Measurements from ENCODE around the gene SDK2. TPM values are rescaled to one million over a fixed set of nuclear protein-coding genes. Genes with fewer than 3 reads are reported as not detected.

Gene SDK2
- total RNA-seq, 1 donor from 2014 or later = 11.0 TPM

- no peaks in the 10 kb centered on the region for H3K9me3 ChIP-seq (ENCODE audit: control insufficient read depth in 3 of 3, low read length in 3 of 3)
- no peaks in the 10 kb centered on the region for H3K36me3 ChIP-seq (ENCODE audit: control insufficient read depth in 3 of 3, insufficient read depth in 3 of 3, low read length in 3 of 3)
- peaks cover 0 to 4% (median 0%) of the 10 kb centered on the region in 3 donors for H3K27me3 ChIP-seq (ENCODE audit: control insufficient read depth in 3 of 3, insufficient read depth in 3 of 3, low read length in 3 of 3)
- H3K27ac ChIP-seq (ENCODE audit: low read depth, low read length) = peak overlapping the region; percentile 44
- H3K4me1 ChIP-seq (ENCODE audit: control insufficient read depth in 3 of 3, insufficient read depth in 3 of 3, low read length in 3 of 3) = peaks cover 7 to 10% (median 10%) of the 10 kb centered on the region in 3 donors
- H3K4me3 ChIP-seq (ENCODE audit: low read length in 3 of 3) = peak overlapping the region in 1 of 3 donors; percentile 35
- peak overlapping the region in 2 of 3 donors; percentile 13 to 50 for H3K9ac ChIP-seq (ENCODE audit: low read depth in 1 of 3, low read length in 3 of 3)
Measured at GRCh38 chr17:73625991-73626673, 18.1 kb downstream of the SDK2 start.

GRCh38 chr17:73625006-73625405 is 19.2 kb downstream of the SDK2 start:
- Histone ChIP-seq H3K27ac (ENCODE audit: low read depth, low read length) (no peak overlapping the region), H3K4me3 (ENCODE audit: low read length in 3 of 3) (no peak overlapping the region), H3K27me3 (ENCODE audit: control insufficient read depth in 3 of 3, insufficient read depth in 3 of 3, low read length in 3 of 3) (no peaks in the 10 kb centered on the region), H3K9me3 (ENCODE audit: control insufficient read depth in 3 of 3, low read length in 3 of 3) (no peaks in the 10 kb centered on the region), H3K9ac (ENCODE audit: low read depth in 1 of 3, low read length in 3 of 3) (no peak overlapping the region), H3K36me3 (ENCODE audit: control insufficient read depth in 3 of 3, insufficient read depth in 3 of 3, low read length in 3 of 3) (no peaks in the 10 kb centered on the region), H3K4me1 (ENCODE audit: control insufficient read depth in 3 of 3, insufficient read depth in 3 of 3, low read length in 3 of 3) (peaks cover 7 to 10% (median 10%) of the 10 kb centered on the region in 3 donors)

- Histone ChIP-seq H3K4me1 (ENCODE audit: control insufficient read depth in 3 of 3, insufficient read depth in 3 of 3, low read length in 3 of 3) (peaks cover 7 to 10% (median 10%) of the 10 kb centered on the region in 3 donors), H3K9me3 (ENCODE audit: control insufficient read depth in 3 of 3, low read length in 3 of 3) (no peaks in the 10 kb centered on the region), H3K27me3 (ENCODE audit: control insufficient read depth in 3 of 3, insufficient read depth in 3 of 3, low read length in 3 of 3) (no peaks in the 10 kb centered on the region), H3K4me3 (ENCODE audit: low read length in 3 of 3) (no peak overlapping the region), H3K9ac (ENCODE audit: low read depth in 1 of 3, low read length in 3 of 3) (no peak overlapping the region), H3K36me3 (ENCODE audit: control insufficient read depth in 3 of 3, insufficient read depth in 3 of 3, low read length in 3 of 3) (no peaks in the 10 kb centered on the region), H3K27ac (ENCODE audit: low read depth, low read length) (no peak overlapping the region)
Measured at GRCh38 chr17:73624496-73624988, 19.7 kb downstream of the SDK2 start.

DNA sequence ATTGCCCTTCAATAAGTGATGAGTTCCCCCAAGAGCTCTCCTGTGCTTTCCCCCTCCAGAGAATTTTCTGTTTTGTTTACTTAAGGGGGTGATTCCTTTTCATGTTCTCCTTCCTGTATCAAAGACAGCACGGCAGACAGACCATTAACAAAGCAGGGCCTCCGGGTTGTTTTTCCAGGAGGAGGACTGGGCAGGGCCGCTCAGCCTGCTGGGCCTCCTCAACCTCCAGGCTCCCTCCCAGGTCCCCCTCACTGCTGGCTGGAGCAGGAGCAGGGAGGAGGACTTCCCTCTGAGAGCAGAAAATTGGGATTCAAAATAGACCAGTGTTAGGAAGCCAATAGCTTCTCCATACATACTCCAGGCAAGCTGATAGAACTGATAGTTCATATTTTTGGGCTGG is 20.4 kb downstream of the SDK2 start:
- H3K9ac ChIP-seq (ENCODE audit: low read depth in 1 of 3, low read length in 3 of 3) = no peak overlapping the region
- H3K36me3 ChIP-seq (ENCODE audit: control insufficient read depth in 3 of 3, insufficient read depth in 3 of 3, low read length in 3 of 3) = no peaks in the 10 kb centered on the region
- no peaks in the 10 kb centered on the region for H3K9me3 ChIP-seq (ENCODE audit: control insufficient read depth in 3 of 3, low read length in 3 of 3)
- H3K4me1 ChIP-seq (ENCODE audit: control insufficient read depth in 3 of 3, insufficient read depth in 3 of 3, low read length in 3 of 3) = peaks cover 7 to 10% (median 10%) of the 10 kb centered on the region in 3 donors
- H3K27me3 ChIP-seq (ENCODE audit: control insufficient read depth in 3 of 3, insufficient read depth in 3 of 3, low read length in 3 of 3) = no peaks in the 10 kb centered on the region
- H3K27ac ChIP-seq (ENCODE audit: low read depth, low read length) = no peak overlapping the region
- H3K4me3 ChIP-seq (ENCODE audit: low read length in 3 of 3) = no peak overlapping the region

DNA sequence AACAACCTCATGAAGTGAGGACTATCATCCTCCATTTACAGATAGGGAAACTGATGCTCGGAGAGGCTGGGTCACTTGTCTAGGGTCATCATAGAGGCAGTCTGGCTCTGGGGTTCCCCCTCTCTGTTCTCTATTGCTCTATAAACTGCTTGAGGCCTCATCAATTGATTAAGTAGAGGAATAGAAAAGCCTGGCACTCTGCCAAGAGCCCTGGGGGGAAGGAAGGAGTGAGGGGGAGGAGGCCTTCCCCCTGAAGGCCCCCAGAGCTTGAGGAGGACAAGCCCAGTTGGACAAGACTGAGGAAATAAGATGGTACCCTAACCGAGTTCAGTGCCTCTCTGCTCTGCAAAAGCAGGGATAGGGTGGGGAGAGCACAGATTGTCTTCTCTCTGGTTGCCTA is 21.0 kb downstream of the SDK2 start:
- Histone ChIP-seq H3K27me3 (ENCODE audit: control insufficient read depth in 3 of 3, insufficient read depth in 3 of 3, low read length in 3 of 3) (no peaks in the 10 kb centered on the region), H3K9ac (ENCODE audit: low read depth in 1 of 3, low read length in 3 of 3) (no peak overlapping the region), H3K9me3 (ENCODE audit: control insufficient read depth in 3 of 3, low read length in 3 of 3) (no peaks in the 10 kb centered on the region), H3K4me1 (ENCODE audit: control insufficient read depth in 3 of 3, insufficient read depth in 3 of 3, low read length in 3 of 3) (peaks cover 7 to 10% (median 10%) of the 10 kb centered on the region in 3 donors), H3K4me3 (ENCODE audit: low read length in 3 of 3) (no peak overlapping the region), H3K27ac (ENCODE audit: low read depth, low read length) (no peak overlapping the region), H3K36me3 (ENCODE audit: control insufficient read depth in 3 of 3, insufficient read depth in 3 of 3, low read length in 3 of 3) (no peaks in the 10 kb centered on the region)

- Histone ChIP-seq H3K9ac (ENCODE audit: low read depth in 1 of 3, low read length in 3 of 3) (no peak overlapping the region), H3K27ac (ENCODE audit: low read depth, low read length) (no peak overlapping the region), H3K4me1 (ENCODE audit: control insufficient read depth in 3 of 3, insufficient read depth in 3 of 3, low read length in 3 of 3) (peaks cover 7 to 10% (median 10%) of the 10 kb centered on the region in 3 donors), H3K27me3 (ENCODE audit: control insufficient read depth in 3 of 3, insufficient read depth in 3 of 3, low read length in 3 of 3) (peaks cover 0 to 2% (median 2%) of the 10 kb centered on the region in 3 donors), H3K4me3 (ENCODE audit: low read length in 3 of 3) (no peak overlapping the region), H3K9me3 (ENCODE audit: control insufficient read depth in 3 of 3, low read length in 3 of 3) (no peaks in the 10 kb centered on the region), H3K36me3 (ENCODE audit: control insufficient read depth in 3 of 3, insufficient read depth in 3 of 3, low read length in 3 of 3) (no peaks in the 10 kb centered on the region)
Measured at GRCh38 chr17:73622381-73622780, 21.9 kb downstream of the SDK2 start.

- H3K9me3 ChIP-seq (ENCODE audit: control insufficient read depth in 3 of 3, low read length in 3 of 3) = no peaks in the 10 kb centered on the region
- H3K27ac ChIP-seq (ENCODE audit: low read depth, low read length) = no peak overlapping the region
- H3K27me3 ChIP-seq (ENCODE audit: control insufficient read depth in 3 of 3, insufficient read depth in 3 of 3, low read length in 3 of 3) = peaks cover 0 to 4% (median 3%) of the 10 kb centered on the region in 3 donors
- no peak overlapping the region for H3K4me3 ChIP-seq (ENCODE audit: low read length in 3 of 3)
- H3K9ac ChIP-seq (ENCODE audit: low read depth in 1 of 3, low read length in 3 of 3) = no peak overlapping the region
- H3K4me1 ChIP-seq (ENCODE audit: control insufficient read depth in 3 of 3, insufficient read depth in 3 of 3, low read length in 3 of 3) = peaks cover 6 to 10% (median 8%) of the 10 kb centered on the region in 3 donors
- H3K36me3 ChIP-seq (ENCODE audit: control insufficient read depth in 3 of 3, insufficient read depth in 3 of 3, low read length in 3 of 3) = no peaks in the 10 kb centered on the region
Measured at GRCh38 chr17:73621685-73622084, 22.6 kb downstream of the SDK2 start.

DNA sequence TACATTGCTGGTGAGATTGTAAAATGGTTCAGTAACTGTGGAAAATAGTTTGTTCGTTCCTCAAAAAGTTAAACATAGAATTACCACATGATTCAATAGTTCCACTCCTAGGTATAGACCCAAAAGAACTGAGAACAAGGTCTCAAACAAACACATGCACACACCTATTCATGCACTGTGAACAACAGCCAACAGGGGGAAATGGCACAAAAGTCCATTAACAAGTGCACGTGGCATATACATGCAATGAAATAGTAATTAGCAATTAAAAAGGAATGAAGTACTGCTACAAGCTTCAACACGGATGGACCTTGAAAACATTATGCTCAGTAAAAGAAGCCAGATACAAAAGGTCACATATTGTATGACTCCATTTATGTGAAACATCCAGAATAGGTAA is 23.8 kb downstream of the SDK2 start:
- Histone ChIP-seq H3K9me3 (ENCODE audit: control insufficient read depth in 3 of 3, low read length in 3 of 3) (no peaks in the 10 kb centered on the region), H3K27ac (ENCODE audit: low read depth, low read length) (no peak overlapping the region), H3K4me1 (ENCODE audit: control insufficient read depth in 3 of 3, insufficient read depth in 3 of 3, low read length in 3 of 3) (peaks cover 0 to 4% (median 0%) of the 10 kb centered on the region in 3 donors), H3K27me3 (ENCODE audit: control insufficient read depth in 3 of 3, insufficient read depth in 3 of 3, low read length in 3 of 3) (peaks cover 6 to 8% (median 8%) of the 10 kb centered on the region in 3 donors), H3K36me3 (ENCODE audit: control insufficient read depth in 3 of 3, insufficient read depth in 3 of 3, low read length in 3 of 3) (no peaks in the 10 kb centered on the region), H3K9ac (ENCODE audit: low read depth in 1 of 3, low read length in 3 of 3) (no peak overlapping the region), H3K4me3 (ENCODE audit: low read length in 3 of 3) (no peak overlapping the region)

DNA sequence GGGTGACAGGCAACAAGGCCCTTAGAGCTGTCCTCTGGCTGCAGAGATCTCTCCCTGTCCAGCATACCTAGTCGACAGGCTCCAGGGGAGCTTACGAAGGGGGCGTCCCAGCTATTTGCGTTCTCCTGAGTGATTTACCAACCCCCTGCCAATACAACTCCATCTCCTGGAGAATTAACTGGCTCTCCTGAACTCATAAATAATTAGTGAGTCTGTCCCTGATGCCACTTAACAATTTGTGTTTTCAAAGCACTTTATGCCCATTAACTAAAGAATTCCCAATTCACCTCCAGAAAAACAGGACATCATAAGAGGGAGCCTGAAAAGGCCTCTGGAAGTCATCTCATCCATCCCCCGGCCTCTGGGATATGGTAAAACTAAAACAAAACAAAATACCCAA is 26.7 kb downstream of the SDK2 start:
- no peak overlapping the region for H3K9ac ChIP-seq (ENCODE audit: low read depth in 1 of 3, low read length in 3 of 3)

GRCh38 chr17:73616873-73617404 is 27.3 kb downstream of the SDK2 start:
- Histone ChIP-seq H3K9ac (ENCODE audit: low read depth in 1 of 3, low read length in 3 of 3) (no peak overlapping the region), H3K9me3 (ENCODE audit: control insufficient read depth in 3 of 3, low read length in 3 of 3) (no peaks in the 10 kb centered on the region), H3K4me1 (ENCODE audit: control insufficient read depth in 3 of 3, insufficient read depth in 3 of 3, low read length in 3 of 3) (no peaks in the 10 kb centered on the region), H3K4me3 (ENCODE audit: low read length in 3 of 3) (no peak overlapping the region), H3K27ac (ENCODE audit: low read depth, low read length) (no peak overlapping the region), H3K36me3 (ENCODE audit: control insufficient read depth in 3 of 3, insufficient read depth in 3 of 3, low read length in 3 of 3) (no peaks in the 10 kb centered on the region), H3K27me3 (ENCODE audit: control insufficient read depth in 3 of 3, insufficient read depth in 3 of 3, low read length in 3 of 3) (peaks cover 6 to 19% (median 8%) of the 10 kb centered on the region in 3 donors)

More for the DNA sequence above, 26.7 kb downstream of the SDK2 start:
- H3K36me3 ChIP-seq (ENCODE audit: control insufficient read depth in 3 of 3, insufficient read depth in 3 of 3, low read length in 3 of 3) = no peaks in the 10 kb centered on the region
- H3K27ac ChIP-seq (ENCODE audit: low read depth, low read length) = no peak overlapping the region
- H3K4me1 ChIP-seq (ENCODE audit: control insufficient read depth in 3 of 3, insufficient read depth in 3 of 3, low read length in 3 of 3) = no peaks in the 10 kb centered on the region
- no peak overlapping the region for H3K4me3 ChIP-seq (ENCODE audit: low read length in 3 of 3)
- no peaks in the 10 kb centered on the region for H3K9me3 ChIP-seq (ENCODE audit: control insufficient read depth in 3 of 3, low read length in 3 of 3)
- H3K27me3 ChIP-seq (ENCODE audit: control insufficient read depth in 3 of 3, insufficient read depth in 3 of 3, low read length in 3 of 3) = peaks cover 6 to 15% (median 8%) of the 10 kb centered on the region in 3 donors

All from skeletal muscle tissue (tissue), 4 donors.